Sigmoid colon (tissue), 7 donors: ENCODE data around the gene PPP1R37. TPM values are rescaled to one million over a fixed set of nuclear protein-coding genes. Genes with fewer than 3 reads are reported as not detected.

Experiments
- DNase-seq: peaks from one replicate; pipeline ENCODE4 v3.0.0-alpha.2; 2019
- H3K27ac ChIP-seq, 4 donors: fragments of 200-600 bp; sonication (generic); one replicate each; pipeline ENCODE4 v1.5.1; 2016 to 2019; ENCODE audit warnings: mild to moderate bottlenecking in 1 of 4
- H3K27me3 ChIP-seq, 3 donors: fragments of 200-600 bp; sonication (generic); one replicate each; pipeline ENCODE4 v1.5.1; 2019; ENCODE audit warnings: mild to moderate bottlenecking in 1 of 3
- H3K36me3 ChIP-seq, 4 donors: fragments of 200-600 bp; sonication (generic); one replicate each; pipeline ENCODE4 v1.5.1; 2016 to 2019
- H3K4me1 ChIP-seq, 4 donors: fragments of 200-600 bp; sonication (generic); one replicate each; pipeline ENCODE4 v1.5.1; 2017 to 2019
- H3K4me3 ChIP-seq, 4 donors: fragments of 200-600 bp; sonication (generic); one replicate each; pipeline ENCODE4 v1.5.1; 2017 to 2019; ENCODE audit warnings: mild to moderate bottlenecking in 2 of 4, moderate library complexity in 1 of 4
- H3K9me3 ChIP-seq, 4 donors: fragments of 200-600 bp in 3 of 4; sonication (generic) in 3 of 4; one replicate each; pipeline versions ENCODE4 v1.5.1 to v1.6.1; 2013 to 2019
- EP300 ChIP-seq, 4 donors: sonication (generic); formaldehyde crosslinking; IDR thresholded peaks; one replicate each; pipeline ENCODE4 v1.6.1; 2017; ENCODE audit warnings: antibody characterized with exemption in 4 of 4
- POLR2A ChIP-seq, 2 donors: fragments of 450-650 bp; IDR thresholded peaks; one replicate each; pipeline ENCODE4 v1.6.1; 2016; ENCODE audit warnings: antibody characterized with exemption in 2 of 2, mild to moderate bottlenecking in 2 of 2, moderate library complexity in 2 of 2
- POLR2AphosphoS5 ChIP-seq, 4 donors: sonication (generic); formaldehyde crosslinking; IDR thresholded peaks; one replicate each; pipeline ENCODE4 v1.6.1; 2017; ENCODE audit warnings: antibody characterized with exemption in 4 of 4
- WGBS, 2 donors: extraction: QIAGEN DNeasy Blood & Tissue Kit; methylation state at CpG; one replicate each; pipeline ENCODE4 v1.1.7; 2013; 5-methylcytosine and 5-hydroxymethylcytosine counted together
- intact Hi-C: fragments of 100-400 bp; cut with DNase I; formaldehyde crosslinking; loops from one replicate; pipeline ENCODE4 v1.15.1; 2023
- polyA plus RNA-seq, 3 donors: library from polyadenylated mRNA; stranded (reverse); fragments of 200-250 nt; gene quantifications; one replicate each; pipeline ENCODE4 v1.2.3, GENCODE V29; 2013
- total RNA-seq, 4 donors: library from RNA; depleted of rRNA; stranded (reverse); fragments of >200 nt; gene quantifications; one replicate each; pipeline ENCODE4 v1.1.0, GENCODE V29; 2016
- TF ChIP-seq, protein P1 (sequence below), 4 experiments: fragments of 450-650 bp in 3 of 4; fragments of 200-600 bp in 1 of 4; IDR thresholded peaks; one replicate each; pipeline ENCODE4 v1.5.1; 2016 to 2019; ENCODE audit warnings: antibody characterized with exemption in 4 of 4, mild to moderate bottlenecking in 3 of 4, moderate library complexity in 2 of 4
- donor health status: healthy with polysubstance abuse.
- donor health status: Bipolar disorder and iron deficiency.
- donor health status: healthy.

The PPP1R37 gene
- total and polyA plus RNA-seq, 7 donors, result 17.8 to 32.5 (median 21.6) TPM

DNA sequence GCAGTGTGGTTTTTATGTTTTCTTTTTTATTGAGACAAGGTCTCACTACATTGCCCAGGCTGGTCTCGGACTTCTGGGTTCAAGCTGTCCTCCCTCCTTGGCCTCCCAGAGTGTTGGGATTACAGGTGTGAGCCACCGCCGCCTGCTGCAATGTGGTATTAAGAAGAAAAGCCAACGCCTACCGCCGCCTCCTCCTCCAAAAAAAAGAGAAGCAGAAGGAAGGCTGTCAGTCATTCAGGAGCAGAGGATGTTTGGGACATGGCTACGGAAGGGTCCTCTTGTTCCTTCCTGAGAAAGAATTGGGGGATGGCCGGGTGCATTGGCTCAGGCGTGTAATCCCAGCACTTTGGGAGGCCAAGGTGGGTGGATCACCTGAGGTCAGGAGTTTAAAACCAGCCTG, 1.2 kb downstream of the PPP1R37 start:
- Histone ChIP-seq H3K9me3 (no peaks in the 10 kb centered on the region), H3K4me3 (peak overlapping the region in 3 of 4 donors; percentile 86 to 99 (median 93)), H3K36me3 (peaks cover 0 to 6% (median 2%) of the 10 kb centered on the region in 4 donors), H3K27ac (no peak overlapping the region), H3K4me1 (peaks cover 0 to 78% (median 68%) of the 10 kb centered on the region in 4 donors), H3K27me3 (no peaks in the 10 kb centered on the region)
- WGBS, 2 donors, result 47 to 75% methylated on average over 9 of the region's 9 CpGs
- intact Hi-C loops, result loop anchor here (5.0 kb wide), 3 partner anchors 57 to 158 kb away; partner anchors contain the start of genes BLOC1S3, CLASRP, MARK4 and TRAPPC6A
- TF ChIP-seq POLR2A (IDR thresholded peaks at IDR 0.05), result no peak
- no peak for TF ChIP-seq POLR2AphosphoS5 (IDR thresholded peaks at IDR 0.05)
- TF ChIP-seq, protein P1, sequence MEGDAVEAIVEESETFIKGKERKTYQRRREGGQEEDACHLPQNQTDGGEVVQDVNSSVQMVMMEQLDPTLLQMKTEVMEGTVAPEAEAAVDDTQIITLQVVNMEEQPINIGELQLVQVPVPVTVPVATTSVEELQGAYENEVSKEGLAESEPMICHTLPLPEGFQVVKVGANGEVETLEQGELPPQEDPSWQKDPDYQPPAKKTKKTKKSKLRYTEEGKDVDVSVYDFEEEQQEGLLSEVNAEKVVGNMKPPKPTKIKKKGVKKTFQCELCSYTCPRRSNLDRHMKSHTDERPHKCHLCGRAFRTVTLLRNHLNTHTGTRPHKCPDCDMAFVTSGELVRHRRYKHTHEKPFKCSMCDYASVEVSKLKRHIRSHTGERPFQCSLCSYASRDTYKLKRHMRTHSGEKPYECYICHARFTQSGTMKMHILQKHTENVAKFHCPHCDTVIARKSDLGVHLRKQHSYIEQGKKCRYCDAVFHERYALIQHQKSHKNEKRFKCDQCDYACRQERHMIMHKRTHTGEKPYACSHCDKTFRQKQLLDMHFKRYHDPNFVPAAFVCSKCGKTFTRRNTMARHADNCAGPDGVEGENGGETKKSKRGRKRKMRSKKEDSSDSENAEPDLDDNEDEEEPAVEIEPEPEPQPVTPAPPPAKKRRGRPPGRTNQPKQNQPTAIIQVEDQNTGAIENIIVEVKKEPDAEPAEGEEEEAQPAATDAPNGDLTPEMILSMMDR (IDR thresholded peaks at IDR 0.05), result no peak
- TF ChIP-seq EP300 (IDR thresholded peaks at IDR 0.05), result no peak
- no peak for DNase-seq

- no peak overlapping the region for H3K27ac ChIP-seq
- no peak for DNase-seq
- WGBS, 2 donors, result 75 to 86% methylated on average over 5 of the region's 5 CpGs
- H3K4me1 ChIP-seq, result peaks cover 0 to 84% (median 71%) of the 10 kb centered on the region in 4 donors
- no peaks in the 10 kb centered on the region for H3K9me3 ChIP-seq
- H3K36me3 ChIP-seq, result peaks cover 0 to 6% (median 2%) of the 10 kb centered on the region in 4 donors
- intact Hi-C loops, result loop anchor here (5.0 kb wide), 3 partner anchors 57 to 158 kb away; partner anchors contain the start of genes BLOC1S3, CLASRP, MARK4 and TRAPPC6A
- no peaks in the 10 kb centered on the region for H3K27me3 ChIP-seq
- no peak for TF ChIP-seq POLR2A (IDR thresholded peaks at IDR 0.05)
- TF ChIP-seq, protein P1 (IDR thresholded peaks at IDR 0.05), result no peak
- no peak for TF ChIP-seq EP300 (IDR thresholded peaks at IDR 0.05)
- no peak for TF ChIP-seq POLR2AphosphoS5 (IDR thresholded peaks at IDR 0.05)
- no peak overlapping the region for H3K4me3 ChIP-seq
Observed at GRCh38 chr19:45094707-45095106, 1.7 kb downstream of the PPP1R37 start.

GRCh38 chr19:45095496-45096413, 2.8 kb downstream of the PPP1R37 start:
- H3K36me3 ChIP-seq, result no peaks in the 10 kb centered on the region
- intact Hi-C loops, result no loop called here
- WGBS, 2 donors, result 89 to 93% methylated on average over 14 of the region's 14 CpGs
- H3K4me1 ChIP-seq, result peaks cover 0 to 83% (median 70%) of the 10 kb centered on the region in 4 donors
- H3K9me3 ChIP-seq, result no peaks in the 10 kb centered on the region
- no peak for TF ChIP-seq POLR2A (IDR thresholded peaks at IDR 0.05)
- no peak for TF ChIP-seq POLR2AphosphoS5 (IDR thresholded peaks at IDR 0.05)
- TF ChIP-seq, protein P1 (IDR thresholded peaks at IDR 0.05), result no peak
- TF ChIP-seq EP300 (IDR thresholded peaks at IDR 0.05), result no peak
- no peaks in the 10 kb centered on the region for H3K27me3 ChIP-seq
- H3K27ac ChIP-seq, result no peak overlapping the region
- DNase-seq, result no peak
- H3K4me3 ChIP-seq, result no peak overlapping the region

GRCh38 chr19:45096700-45097099, 3.7 kb downstream of the PPP1R37 start:
- no peak for DNase-seq
- Histone ChIP-seq H3K27me3 (no peaks in the 10 kb centered on the region), H3K9me3 (no peaks in the 10 kb centered on the region), H3K4me3 (no peak overlapping the region), H3K4me1 (peaks cover 0 to 77% (median 65%) of the 10 kb centered on the region in 4 donors), H3K36me3 (no peaks in the 10 kb centered on the region), H3K27ac (no peak overlapping the region)
- intact Hi-C loops, result no loop called here
- TF ChIP-seq, protein P1 (IDR thresholded peaks at IDR 0.05), result no peak
- TF ChIP-seq EP300 (IDR thresholded peaks at IDR 0.05) (no peak), POLR2A (IDR thresholded peaks at IDR 0.05) (no peak), POLR2AphosphoS5 (IDR thresholded peaks at IDR 0.05) (no peak)
- 90 to 92% methylated on average over 7 of the region's 7 CpGs for WGBS, 2 donors
